MCF 10A (cell line): ENCODE measurements around the gene CCL13. TPM values are rescaled to one million over a fixed set of nuclear protein-coding genes. Genes with fewer than 3 reads are reported as not detected.
A peak's percentile ranks its signal among the peaks of the same experiment; 100 is the strongest.

Experiments
- BruUV-seq: library from RNA; stranded (reverse); fragments of 400-500 nt; replicated peaks from 2 replicates; lab custom pipeline; 2021; lab: Mats Ljungman, UMichigan
- CTCF ChIA-PET: fragments of 300-600 bp; sonication (Branson Sonifier 250); formaldehyde crosslinking; extraction: SDS; loops from one replicate; lab custom pipeline; 2021; ENCODE audit warnings: antibody characterized with exemption, inconsistent platforms; lab: Yijun Ruan, JAX
- POLR2A ChIA-PET: fragments of 300-600, 350-650 bp; sonication (Branson Sonifier 250); formaldehyde crosslinking; extraction: SDS; loops from one replicate; lab custom pipeline; 2020; ENCODE audit warnings: antibody characterized with exemption, inconsistent platforms; lab: Yijun Ruan, JAX
- DNase-seq: peaks from one replicate; pipeline ENCODE4 v3.0.0-alpha.2; 2018; ENCODE audit not compliant: unreplicated experiment
- H3K27ac Mint-ChIP-seq: one replicate; pipeline ENCODE4 v1.8.0; 2022; ENCODE audit warnings: mild to moderate bottlenecking, low read depth, mixed read lengths; ENCODE audit not compliant: unreplicated experiment
- H3K27me3 Mint-ChIP-seq: one replicate; pipeline ENCODE4 v1.8.0; 2022; ENCODE audit warnings: mixed read lengths; ENCODE audit not compliant: insufficient read depth, unreplicated experiment
- H3K36me3 Mint-ChIP-seq: one replicate; pipeline ENCODE4 v1.8.0; 2022; ENCODE audit warnings: mild to moderate bottlenecking, moderate library complexity, mixed read lengths; ENCODE audit not compliant: insufficient read depth, unreplicated experiment
- H3K4me1 Mint-ChIP-seq: one replicate; pipeline ENCODE4 v1.8.0; 2022; ENCODE audit warnings: mixed read lengths; ENCODE audit not compliant: insufficient read depth, unreplicated experiment
- H3K4me3 Mint-ChIP-seq: one replicate; pipeline ENCODE4 v1.8.0; 2022; ENCODE audit warnings: mild to moderate bottlenecking, moderate library complexity, mixed read lengths; ENCODE audit not compliant: unreplicated experiment
- H3K9me3 Mint-ChIP-seq: one replicate; pipeline ENCODE4 v1.8.0; 2022; ENCODE audit warnings: mixed read lengths; ENCODE audit not compliant: unreplicated experiment
- CTCF ChIP-seq: fragments of 200-600 bp; IDR thresholded peaks from one replicate; pipeline ENCODE4 v1.8.0; 2022; ENCODE audit warnings: antibody characterized with exemption, mild to moderate bottlenecking; ENCODE audit not compliant: unreplicated experiment
- intact Hi-C: fragments of 100-400 bp; cut with micrococcal nuclease; formaldehyde crosslinking; loops from 2 replicates; pipeline ENCODE4 v1.14.1; 2022
- total RNA-seq: library from RNA; stranded (reverse); gene quantifications from 2 replicates; pipeline ENCODE4 v1.2.3, GENCODE V29; 2022

CCL13 gene
- total RNA-seq, 1 experiment from 2014 or later = not detected

- DNase-seq = no peak
- CTCF ChIA-PET = interaction anchor here (0.7 to 0.8 kb wide), 2 partner anchors 49 to 112 kb away, joined by 3 read pairs; no protein-coding TSS in a partner anchor
- BruUV-seq = no TSS peak
- Mint-ChIP-seq H3K27ac (no peak overlapping the region), H3K4me3 (no peak overlapping the region), H3K36me3 (no peaks in the 10 kb centered on the region), H3K4me1 (peaks cover 9% of the 10 kb centered on the region), H3K9me3 (no peaks in the 10 kb centered on the region), H3K27me3 (no peaks in the 10 kb centered on the region)
- intact Hi-C loops = no loop called here
- POLR2A ChIA-PET = no interaction called here
- TF ChIP-seq CTCF = no peak
Measured at GRCh38 chr17:34312080-34312479, 44.2 kb upstream of the CCL13 start.

- Mint-ChIP-seq H3K4me3 (no peak overlapping the region), H3K27me3 (no peaks in the 10 kb centered on the region), H3K4me1 (peaks cover 9% of the 10 kb centered on the region), H3K9me3 (no peaks in the 10 kb centered on the region), H3K36me3 (no peaks in the 10 kb centered on the region), H3K27ac (no peak overlapping the region)
- DNase-seq = no peak
- ChIA-PET POLR2A (no interaction called here), CTCF (no interaction called here)
- TF ChIP-seq CTCF = no peak
- no TSS peak for BruUV-seq
- intact Hi-C loops = no loop called here
Measured at GRCh38 chr17:34313164-34313563, 43.1 kb upstream of the CCL13 start.

- no peak for DNase-seq
- H3K9me3 Mint-ChIP-seq = no peaks in the 10 kb centered on the region
- no TSS peak for BruUV-seq
- no peak overlapping the region for H3K4me3 Mint-ChIP-seq
- H3K4me1 Mint-ChIP-seq = peaks cover 9% of the 10 kb centered on the region
- TF ChIP-seq CTCF = no peak
- no peaks in the 10 kb centered on the region for H3K27me3 Mint-ChIP-seq
- intact Hi-C loops = no loop called here
- no peaks in the 10 kb centered on the region for H3K36me3 Mint-ChIP-seq
- POLR2A ChIA-PET = interaction anchor here (0.6 kb wide), 1 partner anchor 416 kb away, joined by 5 read pairs; no protein-coding TSS in a partner anchor
- H3K27ac Mint-ChIP-seq = peak overlapping the region; percentile 50
- CTCF ChIA-PET = no interaction called here
Measured at GRCh38 chr17:34314279-34314678, 42.0 kb upstream of the CCL13 start.

DNA sequence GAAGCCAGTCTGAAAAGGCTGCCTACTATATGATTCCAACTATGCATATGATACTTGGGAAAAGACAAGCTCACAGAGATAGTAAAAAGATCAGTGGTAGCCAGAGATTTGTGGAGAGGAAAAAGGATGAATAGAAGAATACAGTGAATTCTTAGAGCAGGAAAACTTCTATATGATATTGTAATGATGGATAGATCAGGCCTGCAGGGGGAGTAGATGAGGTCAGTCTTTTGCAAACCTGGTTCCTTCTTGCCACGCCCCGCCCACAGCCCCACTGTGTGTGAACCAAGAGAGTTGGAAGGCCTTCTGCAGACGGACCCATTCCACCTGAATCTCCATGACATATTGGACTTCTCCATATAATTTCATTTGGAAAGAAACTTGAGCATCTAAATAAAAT lies 37.8 kb upstream of the CCL13 start:
- BruUV-seq = no TSS peak
- POLR2A ChIA-PET = no interaction called here
- H3K27me3 Mint-ChIP-seq = no peaks in the 10 kb centered on the region
- no peak overlapping the region for H3K4me3 Mint-ChIP-seq
- no peaks in the 10 kb centered on the region for H3K36me3 Mint-ChIP-seq
- DNase-seq = no peak
- H3K9me3 Mint-ChIP-seq = no peaks in the 10 kb centered on the region
- intact Hi-C loops = no loop called here
- H3K27ac Mint-ChIP-seq = no peak overlapping the region
- CTCF ChIA-PET = interaction anchor here (0.7 to 1.3 kb wide), 5 partner anchors 12 to 273 kb away, joined by 3 to 5 read pairs (median 3); no protein-coding TSS in a partner anchor
- no peak for TF ChIP-seq CTCF
- H3K4me1 Mint-ChIP-seq = peaks cover 9% of the 10 kb centered on the region
